HG03066 (cell line): ENCODE measurements around the gene NAV2.

Source experiments
- ATAC-seq: cut with Tn5 transposase; IDR thresholded peaks from one replicate; pipeline ENCODE4 v1.9.1; 2021; ENCODE audit warnings: low read depth; ENCODE audit not compliant: unreplicated experiment

The NAV2 gene

GRCh38 chr11:19849107-19849789 is 136.6 kb downstream of the NAV2 start:
- no peak for ATAC-seq

DNA sequence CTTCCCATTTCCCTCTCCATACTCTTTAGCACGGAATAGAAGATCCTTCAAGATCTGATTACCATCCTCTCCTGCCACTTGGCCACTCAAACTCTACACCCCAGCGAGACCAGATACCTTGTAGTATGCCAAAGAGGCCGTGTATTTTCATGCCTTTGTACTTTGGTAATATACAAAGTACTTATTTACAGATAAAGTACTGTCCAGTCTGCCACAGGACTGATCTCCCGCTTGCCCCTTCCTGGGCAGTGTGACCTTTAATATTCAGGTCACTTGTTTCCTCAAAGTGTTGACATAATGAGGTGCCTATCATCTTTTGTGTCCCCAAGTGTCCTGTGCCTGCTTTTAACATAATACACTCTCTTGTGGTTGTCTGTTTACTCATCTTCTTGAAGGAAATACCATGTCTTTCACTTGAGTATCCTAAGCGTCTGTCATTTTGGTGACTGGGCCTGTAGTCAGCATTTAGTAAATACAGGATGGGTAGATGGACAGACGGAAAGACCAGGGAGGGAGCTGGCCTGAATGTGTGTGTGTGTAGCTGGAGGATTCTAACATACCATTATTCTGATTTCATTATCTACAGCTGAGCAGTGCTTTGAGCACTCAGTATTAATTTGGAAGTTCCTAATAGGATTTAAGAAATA is 137.4 kb downstream of the NAV2 start:
- ATAC-seq = no peak

DNA sequence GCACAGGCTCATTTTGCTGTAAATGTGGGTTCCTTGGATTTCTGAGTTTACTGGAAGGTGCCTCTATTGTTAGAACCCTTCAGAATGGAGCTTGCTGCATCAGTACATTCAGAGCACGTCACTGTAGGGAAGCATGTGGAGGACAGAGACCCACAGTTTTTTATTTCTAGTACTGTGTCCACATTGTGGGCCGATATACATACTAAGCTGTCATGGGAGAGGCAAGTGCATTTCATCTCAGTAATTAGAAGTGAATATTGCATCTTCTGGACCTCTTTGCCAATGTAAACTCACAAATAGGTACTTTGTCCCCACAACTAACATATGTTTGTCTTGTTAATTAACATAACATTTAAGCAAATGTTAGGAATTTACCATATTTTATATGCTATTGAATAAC is 139.7 kb downstream of the NAV2 start:
- ATAC-seq = no peak

DNA sequence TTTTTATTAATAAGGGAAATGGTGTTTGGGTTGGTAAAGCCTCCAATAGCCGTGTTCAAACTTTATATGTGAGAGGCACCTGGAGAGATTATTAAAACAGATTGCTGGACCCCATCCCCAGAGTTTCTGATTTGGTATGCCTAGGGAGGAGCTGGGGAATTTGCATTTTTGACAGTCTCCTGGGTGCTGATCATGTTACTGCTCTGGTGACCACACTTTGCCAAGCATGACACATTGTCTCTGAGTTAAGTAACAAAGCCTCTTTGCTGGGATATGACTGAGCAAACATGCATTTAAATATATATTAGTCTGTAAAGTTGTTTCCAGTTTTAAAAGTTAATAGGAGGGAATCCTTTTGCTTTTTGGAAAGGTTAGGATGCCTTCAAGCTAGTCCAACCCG is 140.4 kb downstream of the NAV2 start:
- ATAC-seq = no peak

GRCh38 chr11:19853920-19854319 is 141.3 kb downstream of the NAV2 start:
- ATAC-seq = no peak

- no peak for ATAC-seq
Measured at GRCh38 chr11:19861171-19861570, 148.5 kb downstream of the NAV2 start.

DNA sequence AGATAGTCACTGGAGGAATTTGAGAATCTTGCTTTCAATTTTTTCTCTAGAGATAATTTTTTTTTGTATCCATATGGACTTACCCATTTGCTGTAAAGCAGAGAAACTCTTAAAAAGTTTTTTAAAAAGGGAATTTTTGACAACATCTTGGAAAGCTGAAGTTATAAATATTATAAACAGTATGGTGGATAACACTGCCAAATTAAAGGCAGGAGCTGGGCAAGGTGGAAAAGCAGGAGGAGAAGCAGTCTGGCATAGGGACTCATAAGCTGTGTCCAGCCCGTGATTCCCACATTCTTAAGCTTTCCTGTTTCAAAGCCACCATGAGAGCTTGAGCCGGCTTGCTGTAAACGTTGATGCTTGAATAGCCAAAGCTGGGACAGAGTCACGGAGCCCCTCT is 149.5 kb downstream of the NAV2 start:
- ATAC-seq = no peak

GRCh38 chr11:19864141-19865140 is 151.8 kb downstream of the NAV2 start:
- ATAC-seq = no peak

GRCh38 chr11:19866037-19866436 is 153.4 kb downstream of the NAV2 start:
- no peak for ATAC-seq

GRCh38 chr11:19866521-19866920 is 153.9 kb downstream of the NAV2 start:
- no peak for ATAC-seq

DNA sequence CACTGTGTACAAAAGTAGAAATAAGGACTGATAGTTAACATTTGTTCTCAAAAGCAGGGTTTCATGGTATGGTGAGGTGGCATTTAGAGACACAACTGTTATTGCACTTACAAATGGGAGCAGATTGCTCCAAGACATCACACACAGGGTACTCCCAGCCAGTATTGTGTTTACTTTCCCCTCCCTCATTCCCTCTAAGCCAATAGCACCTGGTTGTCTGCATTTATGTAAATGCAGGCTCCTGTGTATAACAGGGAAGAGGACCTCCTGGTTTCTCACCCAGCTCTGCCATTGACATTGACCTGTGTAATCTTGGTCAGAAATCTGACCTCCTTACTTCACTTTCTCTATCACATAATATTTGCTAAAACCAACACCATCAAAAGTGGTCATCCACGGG is 154.4 kb downstream of the NAV2 start:
- ATAC-seq = no peak

DNA sequence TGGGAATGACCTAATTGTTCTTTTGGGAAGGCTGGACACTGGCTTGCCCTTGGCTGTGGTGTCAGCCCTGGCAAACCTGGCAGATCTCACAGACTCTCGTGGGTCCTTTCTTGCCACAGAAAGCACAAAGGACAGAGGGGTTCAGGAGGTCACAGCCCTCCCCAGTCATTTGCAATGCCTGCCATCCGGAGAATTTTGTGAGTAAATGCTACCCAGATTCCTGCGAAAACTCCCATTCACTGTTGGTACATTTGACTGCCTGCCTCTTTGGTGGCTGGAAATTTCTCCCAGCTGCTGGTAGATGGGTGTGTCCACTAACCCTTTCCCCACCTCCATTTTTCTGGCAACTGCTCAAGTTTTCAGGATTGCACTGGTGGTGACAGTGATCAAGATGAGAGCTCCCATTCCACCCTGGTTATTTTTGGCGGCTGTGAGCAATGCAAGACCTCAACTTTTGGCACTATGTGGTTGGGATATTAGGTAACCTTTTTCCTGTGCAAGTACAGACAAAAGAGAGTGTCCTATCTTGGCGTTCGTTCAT is 155.7 kb downstream of the NAV2 start:
- ATAC-seq = no peak

DNA sequence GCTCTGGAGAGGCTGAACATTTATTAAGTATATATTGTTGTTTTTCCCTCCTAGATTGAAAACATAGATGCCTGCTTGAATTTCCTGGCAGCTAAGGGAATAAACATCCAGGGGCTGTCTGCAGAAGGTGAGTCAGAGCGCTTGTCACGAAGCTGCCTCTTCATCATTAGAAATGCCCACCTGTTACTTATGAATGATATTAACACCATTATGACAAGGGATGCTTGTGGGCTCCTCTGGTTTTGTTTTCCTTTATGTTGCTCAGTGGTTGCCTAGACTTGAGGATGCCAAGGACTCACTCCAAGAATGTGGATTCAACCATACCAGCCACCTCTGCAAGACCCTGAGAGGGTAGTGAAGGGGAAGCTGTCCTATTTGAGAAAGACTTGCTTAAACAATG is 156.2 kb downstream of the NAV2 start:
- ATAC-seq = no peak

DNA sequence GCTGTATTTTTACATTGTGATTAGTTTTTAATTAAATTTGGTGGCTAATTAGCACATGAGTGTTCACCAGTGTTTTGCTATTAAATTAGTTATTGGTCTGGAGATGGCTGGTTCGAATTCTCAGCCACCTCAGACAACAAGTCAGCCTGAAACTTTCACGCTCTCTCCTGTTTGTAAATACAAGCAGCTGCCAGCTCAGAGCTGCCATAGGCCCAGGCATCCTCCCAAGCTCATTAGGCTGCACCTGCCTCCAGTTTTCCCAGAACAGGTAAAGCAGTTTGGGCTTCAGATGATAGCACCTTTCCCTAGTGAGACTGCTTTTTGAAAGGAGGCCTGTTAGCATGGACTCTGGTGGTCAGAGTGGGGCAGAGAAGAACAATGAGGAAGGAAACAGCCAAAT is 156.8 kb downstream of the NAV2 start:
- no peak for ATAC-seq

DNA sequence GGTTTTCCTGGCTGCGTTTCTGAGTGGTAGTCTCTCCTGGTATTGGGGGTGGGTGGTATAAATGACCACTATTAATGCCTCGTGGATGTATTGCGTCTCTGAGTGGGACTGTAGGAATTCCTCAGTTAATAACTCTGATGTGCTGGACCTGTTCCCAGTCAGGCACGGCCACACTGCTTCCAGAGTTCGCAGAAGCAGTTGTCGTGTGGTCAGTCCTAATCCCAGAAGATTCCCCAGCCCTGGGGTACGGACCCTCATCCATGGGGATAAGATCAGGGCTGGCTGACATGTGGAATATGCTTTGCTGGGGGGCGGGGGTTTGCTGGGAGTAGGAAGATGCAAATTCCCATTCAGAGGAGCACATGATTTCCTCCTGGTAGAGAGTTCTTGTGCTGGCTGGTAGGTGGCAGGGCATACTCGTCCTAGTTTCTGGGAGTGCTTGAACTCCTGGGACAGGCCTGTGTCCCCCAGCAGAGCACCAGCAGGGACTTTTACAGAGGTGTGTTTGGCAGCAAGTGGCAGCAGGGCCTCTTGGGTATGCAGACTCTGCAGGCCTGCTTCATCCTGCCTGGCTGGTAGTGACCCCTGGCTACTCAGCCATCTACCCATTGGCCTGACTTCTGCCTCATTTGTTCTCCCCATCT is 157.4 kb downstream of the NAV2 start:
- ATAC-seq = no peak

DNA sequence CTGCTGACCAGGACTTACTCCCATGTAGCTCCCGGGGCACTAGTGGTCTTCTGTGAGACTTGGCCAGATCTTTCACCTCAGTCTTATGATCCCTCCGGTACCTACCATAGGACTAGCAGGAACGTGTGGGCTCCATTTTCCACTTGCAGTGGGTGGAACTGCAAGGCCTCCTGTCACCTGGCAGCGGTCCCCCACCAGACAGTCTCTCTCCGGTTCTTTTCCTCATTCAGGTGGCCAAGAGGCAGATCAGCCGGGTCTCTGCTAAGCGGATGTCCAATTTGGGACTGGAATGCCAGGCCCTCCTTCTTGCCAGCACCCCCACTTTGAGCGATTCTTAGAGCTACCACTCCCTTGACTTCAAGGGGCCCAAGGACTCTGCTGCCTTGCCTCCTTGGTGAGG is 158.9 kb downstream of the NAV2 start:
- ATAC-seq = no peak

- no peak for ATAC-seq
Measured at GRCh38 chr11:19872512-19873145, 160.0 kb downstream of the NAV2 start.

DNA sequence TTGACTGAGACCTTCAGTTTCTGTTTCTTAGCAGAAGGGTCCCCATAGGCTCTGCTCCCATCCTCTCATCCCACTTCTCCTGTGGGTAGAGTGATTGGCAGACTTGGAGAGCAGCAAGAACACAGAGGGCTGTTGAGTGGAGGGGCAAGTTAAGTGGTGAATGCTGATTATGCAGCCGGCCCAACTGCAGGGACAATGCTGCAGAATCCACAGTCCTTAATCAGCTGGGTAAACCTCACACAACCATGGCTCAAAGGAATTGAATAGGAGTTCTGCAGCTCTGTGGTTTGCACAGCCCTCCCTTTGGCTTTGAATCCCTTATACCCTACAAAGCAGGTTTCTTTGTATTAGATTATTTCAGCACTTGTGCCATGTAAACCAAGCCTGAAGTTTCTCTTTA is 161.1 kb downstream of the NAV2 start:
- ATAC-seq = no peak

- no peak for ATAC-seq
Measured at GRCh38 chr11:19874266-19874665, 161.6 kb downstream of the NAV2 start.

DNA sequence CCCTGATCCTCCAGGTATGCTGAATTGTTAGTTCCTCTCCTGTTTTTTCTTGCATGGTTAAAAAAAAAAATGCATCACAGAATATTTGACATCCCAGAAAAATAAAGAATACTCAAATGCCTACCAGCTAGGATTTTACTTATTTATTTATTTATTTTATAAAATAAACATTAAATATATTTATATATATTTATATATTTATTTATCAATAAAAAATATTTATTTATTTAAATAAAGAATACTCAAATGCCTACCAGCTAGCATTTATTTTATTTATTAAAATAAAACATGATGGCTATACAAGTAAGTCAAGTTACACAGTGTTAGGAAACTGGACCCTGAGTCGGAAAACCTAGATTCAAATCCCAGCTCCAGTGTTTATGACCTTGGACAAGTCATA is 164.1 kb downstream of the NAV2 start:
- ATAC-seq = no peak
